ENCODE results near the gene FHIT.

The FHIT gene

GRCh38 chr3:60631509-60631908, 619.7 kb downstream of the FHIT start:
- Histone ChIP-seq H3K27me3 (replicated peaks; ENCODE audit: control insufficient read depth, insufficient read depth, low read length, poor library complexity, severe bottlenecking) (no peaks in the 10 kb centered on the region), H3K9me3 (ENCODE audit: control insufficient read depth, low read length) (no peaks in the 10 kb centered on the region), H3K27ac (ENCODE audit: insufficient read depth, low read length, poor library complexity, severe bottlenecking) (no peak overlapping the region), H3K4me1 (ENCODE audit: control insufficient read depth, insufficient read depth, low read length, poor library complexity, severe bottlenecking) (no peaks in the 10 kb centered on the region), H3K4me3 (ENCODE audit: insufficient read depth, low read depth, low read length, poor library complexity, severe bottlenecking) (no peak overlapping the region), H3K36me3 (ENCODE audit: control insufficient read depth, insufficient read depth, low read length) (no peaks in the 10 kb centered on the region)
- no peak for DNase-seq

DNA sequence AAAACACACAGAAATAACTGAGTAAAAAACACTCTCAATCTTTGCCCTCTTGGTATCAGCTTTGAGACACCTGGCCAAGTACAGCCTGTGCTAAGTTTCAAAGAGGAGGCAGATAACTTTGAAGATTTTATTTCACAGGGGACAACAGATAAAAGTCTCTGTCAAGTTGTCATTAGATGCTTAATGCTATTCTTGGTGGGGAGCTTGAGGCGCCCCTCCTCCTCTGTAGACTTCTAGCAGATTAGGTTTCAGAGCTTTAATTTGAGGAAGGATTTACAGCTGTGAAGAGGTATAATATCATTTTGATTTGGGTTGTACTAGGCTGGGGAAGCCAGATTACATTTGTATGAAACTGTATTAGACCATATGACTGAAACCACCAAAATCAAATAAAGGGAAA, 620.3 kb downstream of the FHIT start:
- Histone ChIP-seq H3K27me3 (replicated peaks; ENCODE audit: control insufficient read depth, insufficient read depth, low read length, poor library complexity, severe bottlenecking) (no peaks in the 10 kb centered on the region), H3K9me3 (ENCODE audit: control insufficient read depth, low read length) (no peaks in the 10 kb centered on the region), H3K36me3 (ENCODE audit: control insufficient read depth, insufficient read depth, low read length) (no peaks in the 10 kb centered on the region), H3K4me1 (ENCODE audit: control insufficient read depth, insufficient read depth, low read length, poor library complexity, severe bottlenecking) (no peaks in the 10 kb centered on the region), H3K27ac (ENCODE audit: insufficient read depth, low read length, poor library complexity, severe bottlenecking) (no peak overlapping the region), H3K4me3 (ENCODE audit: insufficient read depth, low read depth, low read length, poor library complexity, severe bottlenecking) (no peak overlapping the region)
- no peak for DNase-seq

DNA sequence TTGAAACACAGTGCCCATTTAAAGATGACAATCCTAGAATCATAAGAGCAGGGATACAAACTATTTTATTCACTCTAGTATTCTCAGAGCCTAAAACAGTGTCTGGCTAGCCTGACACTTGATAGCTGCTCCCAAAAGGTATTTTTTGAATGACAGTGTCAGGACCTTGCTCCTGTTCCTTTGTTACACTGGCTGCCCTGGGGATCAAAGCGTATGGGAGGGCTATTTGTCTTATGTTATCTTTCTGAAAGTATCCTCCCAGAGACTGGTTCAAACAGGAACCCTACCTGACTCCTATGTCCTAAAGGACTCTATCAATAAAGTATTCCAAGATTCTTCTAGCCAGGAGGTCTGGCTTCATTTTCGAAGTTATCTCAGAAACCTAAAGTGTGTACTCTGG, 621.4 kb downstream of the FHIT start:
- no peaks in the 10 kb centered on the region for H3K4me1 ChIP-seq (ENCODE audit: control insufficient read depth, insufficient read depth, low read length, poor library complexity, severe bottlenecking)
- H3K27ac ChIP-seq (ENCODE audit: insufficient read depth, low read length, poor library complexity, severe bottlenecking): no peak overlapping the region
- no peaks in the 10 kb centered on the region for H3K9me3 ChIP-seq (ENCODE audit: control insufficient read depth, low read length)
- no peaks in the 10 kb centered on the region for H3K36me3 ChIP-seq (ENCODE audit: control insufficient read depth, insufficient read depth, low read length)
- no peaks in the 10 kb centered on the region for H3K27me3 ChIP-seq (replicated peaks; ENCODE audit: control insufficient read depth, insufficient read depth, low read length, poor library complexity, severe bottlenecking)
- no peak for DNase-seq
- no peak overlapping the region for H3K4me3 ChIP-seq (ENCODE audit: insufficient read depth, low read depth, low read length, poor library complexity, severe bottlenecking)

- no peak overlapping the region for H3K27ac ChIP-seq (ENCODE audit: insufficient read depth, low read length, poor library complexity, severe bottlenecking)
- no peaks in the 10 kb centered on the region for H3K36me3 ChIP-seq (ENCODE audit: control insufficient read depth, insufficient read depth, low read length)
- no peaks in the 10 kb centered on the region for H3K9me3 ChIP-seq (ENCODE audit: control insufficient read depth, low read length)
- H3K4me3 ChIP-seq (ENCODE audit: insufficient read depth, low read depth, low read length, poor library complexity, severe bottlenecking): no peak overlapping the region
- no peaks in the 10 kb centered on the region for H3K27me3 ChIP-seq (replicated peaks; ENCODE audit: control insufficient read depth, insufficient read depth, low read length, poor library complexity, severe bottlenecking)
- no peaks in the 10 kb centered on the region for H3K4me1 ChIP-seq (ENCODE audit: control insufficient read depth, insufficient read depth, low read length, poor library complexity, severe bottlenecking)
- DNase-seq: no peak
These were observed 628.9 kb downstream of the FHIT start for GRCh38 chr3:60622349-60622748.

GRCh38 chr3:60617188-60617587, 634.1 kb downstream of the FHIT start:
- H3K4me3 ChIP-seq (ENCODE audit: insufficient read depth, low read depth, low read length, poor library complexity, severe bottlenecking): no peak overlapping the region
- H3K4me1 ChIP-seq (ENCODE audit: control insufficient read depth, insufficient read depth, low read length, poor library complexity, severe bottlenecking): no peaks in the 10 kb centered on the region
- H3K36me3 ChIP-seq (ENCODE audit: control insufficient read depth, insufficient read depth, low read length): no peaks in the 10 kb centered on the region
- H3K27me3 ChIP-seq (replicated peaks; ENCODE audit: control insufficient read depth, insufficient read depth, low read length, poor library complexity, severe bottlenecking): no peaks in the 10 kb centered on the region
- H3K9me3 ChIP-seq (ENCODE audit: control insufficient read depth, low read length): no peaks in the 10 kb centered on the region
- no peak for DNase-seq
- H3K27ac ChIP-seq (ENCODE audit: insufficient read depth, low read length, poor library complexity, severe bottlenecking): no peak overlapping the region

- Histone ChIP-seq H3K27ac (ENCODE audit: insufficient read depth, low read length, poor library complexity, severe bottlenecking) (no peak overlapping the region), H3K36me3 (ENCODE audit: control insufficient read depth, insufficient read depth, low read length) (no peaks in the 10 kb centered on the region), H3K4me3 (ENCODE audit: insufficient read depth, low read depth, low read length, poor library complexity, severe bottlenecking) (no peak overlapping the region), H3K4me1 (ENCODE audit: control insufficient read depth, insufficient read depth, low read length, poor library complexity, severe bottlenecking) (no peaks in the 10 kb centered on the region), H3K27me3 (replicated peaks; ENCODE audit: control insufficient read depth, insufficient read depth, low read length, poor library complexity, severe bottlenecking) (no peaks in the 10 kb centered on the region), H3K9me3 (ENCODE audit: control insufficient read depth, low read length) (no peaks in the 10 kb centered on the region)
- no peak for DNase-seq
These were observed 637.4 kb downstream of the FHIT start for GRCh38 chr3:60613769-60614303.

GRCh38 chr3:60610441-60611112, 640.7 kb downstream of the FHIT start:
- H3K4me1 ChIP-seq (ENCODE audit: control insufficient read depth, insufficient read depth, low read length, poor library complexity, severe bottlenecking): no peaks in the 10 kb centered on the region
- no peak for DNase-seq
- H3K9me3 ChIP-seq (ENCODE audit: control insufficient read depth, low read length): no peaks in the 10 kb centered on the region
- H3K27me3 ChIP-seq (replicated peaks; ENCODE audit: control insufficient read depth, insufficient read depth, low read length, poor library complexity, severe bottlenecking): no peaks in the 10 kb centered on the region
- no peak overlapping the region for H3K4me3 ChIP-seq (ENCODE audit: insufficient read depth, low read depth, low read length, poor library complexity, severe bottlenecking)
- no peaks in the 10 kb centered on the region for H3K36me3 ChIP-seq (ENCODE audit: control insufficient read depth, insufficient read depth, low read length)
- no peak overlapping the region for H3K27ac ChIP-seq (ENCODE audit: insufficient read depth, low read length, poor library complexity, severe bottlenecking)

GRCh38 chr3:60609446-60609845, 641.8 kb downstream of the FHIT start:
- Histone ChIP-seq H3K4me1 (ENCODE audit: control insufficient read depth, insufficient read depth, low read length, poor library complexity, severe bottlenecking) (no peaks in the 10 kb centered on the region), H3K4me3 (ENCODE audit: insufficient read depth, low read depth, low read length, poor library complexity, severe bottlenecking) (no peak overlapping the region), H3K27me3 (replicated peaks; ENCODE audit: control insufficient read depth, insufficient read depth, low read length, poor library complexity, severe bottlenecking) (no peaks in the 10 kb centered on the region), H3K36me3 (ENCODE audit: control insufficient read depth, insufficient read depth, low read length) (no peaks in the 10 kb centered on the region), H3K27ac (ENCODE audit: insufficient read depth, low read length, poor library complexity, severe bottlenecking) (no peak overlapping the region), H3K9me3 (ENCODE audit: control insufficient read depth, low read length) (no peaks in the 10 kb centered on the region)
- no peak for DNase-seq

DNA sequence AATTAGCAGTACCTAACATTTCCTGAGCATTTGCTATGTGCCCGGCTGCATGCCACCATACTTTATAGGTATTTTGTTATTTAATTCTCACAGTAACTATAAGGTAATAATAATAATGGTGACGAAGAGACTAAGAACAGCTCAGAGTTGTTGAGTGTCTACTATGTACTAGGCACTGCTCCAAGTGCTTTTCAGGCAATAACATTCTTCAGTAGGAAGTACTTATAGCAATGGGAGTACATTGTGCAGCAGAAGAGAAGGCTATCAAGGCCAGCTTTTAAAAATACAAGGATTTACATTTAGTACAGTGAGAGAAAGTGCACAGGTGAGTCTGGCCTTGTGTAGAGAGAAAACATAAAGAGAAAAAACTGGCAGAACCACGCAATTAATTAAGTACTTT, 647.4 kb downstream of the FHIT start:
- no peaks in the 10 kb centered on the region for H3K9me3 ChIP-seq (ENCODE audit: control insufficient read depth, low read length)
- H3K27me3 ChIP-seq (replicated peaks; ENCODE audit: control insufficient read depth, insufficient read depth, low read length, poor library complexity, severe bottlenecking): no peaks in the 10 kb centered on the region
- H3K27ac ChIP-seq (ENCODE audit: insufficient read depth, low read length, poor library complexity, severe bottlenecking): no peak overlapping the region
- H3K36me3 ChIP-seq (ENCODE audit: control insufficient read depth, insufficient read depth, low read length): no peaks in the 10 kb centered on the region
- no peak for DNase-seq
- no peaks in the 10 kb centered on the region for H3K4me1 ChIP-seq (ENCODE audit: control insufficient read depth, insufficient read depth, low read length, poor library complexity, severe bottlenecking)
- no peak overlapping the region for H3K4me3 ChIP-seq (ENCODE audit: insufficient read depth, low read depth, low read length, poor library complexity, severe bottlenecking)

DNA sequence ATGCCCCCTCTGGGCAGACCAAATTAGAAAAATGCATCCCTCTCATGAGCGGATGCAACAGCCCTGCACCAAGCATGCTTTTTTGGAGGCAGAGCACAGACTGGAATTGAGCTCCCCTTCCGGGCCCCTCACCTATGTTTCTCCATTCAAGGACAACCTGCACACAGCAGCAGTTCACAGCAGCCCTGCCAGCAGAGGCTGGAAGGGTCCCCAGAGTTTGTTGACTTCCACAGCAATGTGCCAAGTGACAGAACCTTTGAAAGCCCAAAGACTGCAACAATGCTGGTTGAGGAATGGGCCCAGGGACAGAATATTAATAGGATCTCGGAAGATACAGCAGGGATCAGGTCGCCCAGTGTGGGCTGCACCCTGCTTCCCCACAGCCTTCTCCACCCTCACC, 650.4 kb downstream of the FHIT start:
- H3K4me1 ChIP-seq (ENCODE audit: control insufficient read depth, insufficient read depth, low read length, poor library complexity, severe bottlenecking): no peaks in the 10 kb centered on the region
- no peaks in the 10 kb centered on the region for H3K27me3 ChIP-seq (replicated peaks; ENCODE audit: control insufficient read depth, insufficient read depth, low read length, poor library complexity, severe bottlenecking)
- H3K36me3 ChIP-seq (ENCODE audit: control insufficient read depth, insufficient read depth, low read length): no peaks in the 10 kb centered on the region
- H3K27ac ChIP-seq (ENCODE audit: insufficient read depth, low read length, poor library complexity, severe bottlenecking): no peak overlapping the region
- no peak for DNase-seq
- no peaks in the 10 kb centered on the region for H3K9me3 ChIP-seq (ENCODE audit: control insufficient read depth, low read length)
- H3K4me3 ChIP-seq (ENCODE audit: insufficient read depth, low read depth, low read length, poor library complexity, severe bottlenecking): no peak overlapping the region
